Body of pancreas (tissue), 4 donors: ENCODE data around the gene SLC16A9. TPM values are rescaled to one million over a fixed set of nuclear protein-coding genes. Genes with fewer than 3 reads are reported as not detected.

Experiments
- ATAC-seq: fragments of 150-250 bp; one replicate; pipeline ENCODE4 v1.9.1; 2016
- DNase-seq, 4 donors: peaks; one replicate each; pipeline ENCODE4 v3.0.0-alpha.2; 2019
- H3K27ac ChIP-seq, 4 donors: fragments of 200-600 bp; sonication (generic); 1 replicate in 3 of 4; 2 replicates in 1 of 4; pipeline versions ENCODE4 v1.5.1 to v1.6.1; 2016 to 2019; ENCODE audit warnings: mild to moderate bottlenecking in 1 of 4, mixed read lengths in 1 of 4, moderate library complexity in 1 of 4
- H3K27me3 ChIP-seq, 2 donors: fragments of 200-600 bp; sonication (generic); one replicate each; pipeline ENCODE4 v1.6.0; 2016; ENCODE audit warnings: mild to moderate bottlenecking in 1 of 2
- H3K36me3 ChIP-seq, 2 donors: fragments of 200-600 bp; sonication (generic); replicated peaks in 1 of 2; 2 replicates each; pipeline ENCODE4 v1.5.1; 2016; ENCODE audit warnings: low read depth in 2 of 2; ENCODE audit not compliant: insufficient read depth in 1 of 2
- H3K4me1 ChIP-seq: fragments of 200-600 bp; sonication (generic); one replicate; pipeline ENCODE4 v1.6.0; 2016
- H3K4me3 ChIP-seq, 2 donors: fragments of 200-600 bp; sonication (generic); 1 replicate in 1 of 2; 2 replicates in 1 of 2; pipeline ENCODE4 v1.5.1; 2016 to 2019
- H3K9me3 ChIP-seq, 3 donors: fragments of 200-600 bp; sonication (generic); 1 replicate in 2 of 3; 2 replicates in 1 of 3; pipeline ENCODE4 v1.5.1; 2016
- CTCF ChIP-seq, 7 experiments: fragments of 450-650 bp in 4 of 7; fragments of 200-600 bp in 3 of 7; sonication (generic) in 3 of 7; IDR thresholded peaks; one replicate each; pipeline ENCODE4 v1.5.1; 2016 to 2019; ENCODE audit warnings: antibody characterized with exemption in 7 of 7
- POLR2A ChIP-seq, 3 donors: fragments of 450-650 bp; IDR thresholded peaks; one replicate each; pipeline ENCODE4 v1.6.1; 2016; ENCODE audit warnings: antibody characterized with exemption in 3 of 3, mild to moderate bottlenecking in 2 of 3
- WGBS, 2 donors: methylation state at CpG; one replicate each; pipeline ENCODE4 v1.1.5; 2017; 5-methylcytosine and 5-hydroxymethylcytosine counted together
- intact Hi-C: fragments of 100-400 bp; cut with DNase I; formaldehyde crosslinking; loops from one replicate; pipeline ENCODE4 v1.15.1; 2023
- total RNA-seq, 2 donors: library from RNA; depleted of rRNA; stranded (reverse); fragments of >200 nt; gene quantifications; one replicate each; pipeline ENCODE4 v1.1.0, GENCODE V29; 2016

SLC16A9 gene
- total RNA-seq, 2 donors from 2014 or later: 0.78 to 2.6 TPM

GRCh38 chr10:59631882-59632807 lies 77.5 kb downstream of the SLC16A9 start:
- intact Hi-C loops: loop anchor here (10.0 kb wide), 2 partner anchors 183 to 403 kb away; no protein-coding TSS in a partner anchor
- no peaks in the 10 kb centered on the region for H3K36me3 ChIP-seq
- no peak overlapping the region for H3K27ac ChIP-seq
- ATAC-seq (no peak), DNase-seq (no peak)
- no peaks in the 10 kb centered on the region for H3K27me3 ChIP-seq
- no peak for TF ChIP-seq POLR2A (IDR thresholded peaks at IDR 0.05)
- no peak for TF ChIP-seq CTCF (IDR thresholded peaks at IDR 0.05)
- H3K4me1 ChIP-seq: no peaks in the 10 kb centered on the region
- WGBS, 2 donors: 76 to 83% methylated on average over 4 of the region's 4 CpGs
- H3K9me3 ChIP-seq: no peaks in the 10 kb centered on the region
- H3K4me3 ChIP-seq: no peak overlapping the region

- no peak for ATAC-seq
- no peak for TF ChIP-seq CTCF (IDR thresholded peaks at IDR 0.05)
- TF ChIP-seq POLR2A (IDR thresholded peaks at IDR 0.05): no peak
- intact Hi-C loops: loop anchor here (10.0 kb wide), 2 partner anchors 184 to 404 kb away; no protein-coding TSS in a partner anchor
- DNase-seq: no peak
- no peaks in the 10 kb centered on the region for H3K9me3 ChIP-seq
- no peaks in the 10 kb centered on the region for H3K27me3 ChIP-seq
- no peak overlapping the region for H3K4me3 ChIP-seq
- no peaks in the 10 kb centered on the region for H3K36me3 ChIP-seq
- H3K27ac ChIP-seq: no peak overlapping the region
- H3K4me1 ChIP-seq: no peaks in the 10 kb centered on the region
Observed at GRCh38 chr10:59631237-59631636, 78.4 kb downstream of the SLC16A9 start.

- H3K27me3 ChIP-seq: no peaks in the 10 kb centered on the region
- TF ChIP-seq CTCF (IDR thresholded peaks at IDR 0.05) (no peak), POLR2A (IDR thresholded peaks at IDR 0.05) (no peak)
- WGBS, 2 donors: 59 to 81% methylated on average over 4 of the region's 4 CpGs
- no peak overlapping the region for H3K27ac ChIP-seq
- DNase-seq (no peak), ATAC-seq (no peak)
- no peaks in the 10 kb centered on the region for H3K9me3 ChIP-seq
- no peaks in the 10 kb centered on the region for H3K4me1 ChIP-seq
- intact Hi-C loops: no loop called here
- no peak overlapping the region for H3K4me3 ChIP-seq
- no peaks in the 10 kb centered on the region for H3K36me3 ChIP-seq
Observed at GRCh38 chr10:59628965-59629364, 80.7 kb downstream of the SLC16A9 start.

GRCh38 chr10:59628456-59628855 lies 81.2 kb downstream of the SLC16A9 start:
- DNase-seq: no peak
- Histone ChIP-seq H3K4me3 (no peak overlapping the region), H3K9me3 (no peaks in the 10 kb centered on the region), H3K27me3 (no peaks in the 10 kb centered on the region), H3K27ac (no peak overlapping the region), H3K36me3 (no peaks in the 10 kb centered on the region), H3K4me1 (no peaks in the 10 kb centered on the region)
- TF ChIP-seq POLR2A (IDR thresholded peaks at IDR 0.05) (no peak), CTCF (IDR thresholded peaks at IDR 0.05) (no peak)
- no peak for ATAC-seq
- 59 to 61% methylated on average over 6 of the region's 6 CpGs for WGBS, 2 donors
- intact Hi-C loops: no loop called here
